ENCODE data around the gene ELFN2. TPM values are rescaled to one million over a fixed set of nuclear protein-coding genes. Genes with fewer than 3 reads are reported as not detected.

ELFN2 gene
- total RNA-seq, 2 donors from 2014 or later = 1.6 TPM; not detected in 1

GRCh38 chr22:37455896-37456295 lies 28.6 kb upstream of the ELFN2 start:
- Histone ChIP-seq H3K4me1 (peaks cover 12% of the 10 kb centered on the region), H3K27me3 (no peaks in the 10 kb centered on the region), H3K9me3 (no peaks in the 10 kb centered on the region), H3K27ac (no peak overlapping the region), H3K36me3 (replicated peaks in 1 of 2; ENCODE audit: insufficient read depth in 1 of 2, low read depth in 2 of 2) (no peaks in the 10 kb centered on the region), H3K4me3 (no peak overlapping the region)
- 65 to 70% methylated on average over 13 to 14 of the region's 14 CpGs for WGBS, 2 donors
- intact Hi-C loops (cut with DNase I) = loop anchor here (5.0 kb wide), 1 partner anchor 139 kb away; no protein-coding TSS in a partner anchor
- ATAC-seq (no peak), DNase-seq (no peak)
- TF ChIP-seq POLR2A (IDR thresholded peaks at IDR 0.05) (no peak), CTCF (IDR thresholded peaks at IDR 0.05) (no peak)

GRCh38 chr22:37454857-37455686 lies 27.8 kb upstream of the ELFN2 start:
- no peak overlapping the region for H3K27ac ChIP-seq
- 19 to 21% methylated on average over 19 to 21 of the region's 21 CpGs for WGBS, 2 donors
- no peaks in the 10 kb centered on the region for H3K9me3 ChIP-seq
- no peak overlapping the region for H3K4me3 ChIP-seq
- DNase-seq (peak in 3 of 4 donors; percentile 21 to 56 (median 39)), ATAC-seq (peak; percentile 37)
- TF ChIP-seq CTCF (IDR thresholded peaks at IDR 0.05) = no peak
- no peak for TF ChIP-seq POLR2A (IDR thresholded peaks at IDR 0.05)
- intact Hi-C loops (cut with DNase I) = loop anchor here (5.0 kb wide), 1 partner anchor 138 kb away; no protein-coding TSS in a partner anchor
- H3K4me1 ChIP-seq = peaks cover 12% of the 10 kb centered on the region
- H3K27me3 ChIP-seq = no peaks in the 10 kb centered on the region
- H3K36me3 ChIP-seq (replicated peaks in 1 of 2; ENCODE audit: insufficient read depth in 1 of 2, low read depth in 2 of 2) = no peaks in the 10 kb centered on the region

- peaks cover 12% of the 10 kb centered on the region for H3K4me1 ChIP-seq
- H3K9me3 ChIP-seq = no peaks in the 10 kb centered on the region
- DNase-seq (no peak), ATAC-seq (no peak)
- TF ChIP-seq CTCF (IDR thresholded peaks at IDR 0.05) (no peak), POLR2A (IDR thresholded peaks at IDR 0.05) (no peak)
- intact Hi-C loops (cut with DNase I) = no loop called here
- H3K36me3 ChIP-seq (replicated peaks in 1 of 2; ENCODE audit: insufficient read depth in 1 of 2, low read depth in 2 of 2) = no peaks in the 10 kb centered on the region
- H3K27ac ChIP-seq = no peak overlapping the region
- H3K27me3 ChIP-seq = no peaks in the 10 kb centered on the region
- H3K4me3 ChIP-seq = no peak overlapping the region
- WGBS, 2 donors = 86 to 88% methylated on average over 7 of the region's 7 CpGs
Observed at GRCh38 chr22:37453696-37454095, 26.4 kb upstream of the ELFN2 start.

GRCh38 chr22:37451218-37451617 lies 23.9 kb upstream of the ELFN2 start:
- intact Hi-C loops (cut with DNase I) = no loop called here
- no peak for ATAC-seq
- H3K27me3 ChIP-seq = no peaks in the 10 kb centered on the region

More at GRCh38 chr22:37451218-37451617, 23.9 kb upstream of the ELFN2 start:
- TF ChIP-seq CTCF (IDR thresholded peaks at IDR 0.05) = no peak
- DNase-seq = no peak
- Histone ChIP-seq H3K4me3 (no peak overlapping the region), H3K9me3 (no peaks in the 10 kb centered on the region), H3K36me3 (replicated peaks in 1 of 2; ENCODE audit: insufficient read depth in 1 of 2, low read depth in 2 of 2) (no peaks in the 10 kb centered on the region), H3K27ac (no peak overlapping the region), H3K4me1 (peaks cover 12% of the 10 kb centered on the region)
- WGBS, 2 donors = 36 to 42% methylated on average over 1 of the region's 1 CpG
